HEK293 (cell line): ENCODE data around the gene PDC.

ENCODE experiments used
- CTCF ChIA-PET: fragments of 350-600 bp; formaldehyde crosslinking; extraction: SDS; loops from one replicate; lab custom pipeline; 2021; ENCODE audit warnings: antibody characterized with exemption; lab: Yijun Ruan, JAX
- POLR2A ChIA-PET: fragments of 300-600 bp; formaldehyde crosslinking; extraction: SDS; loops from one replicate; lab custom pipeline; 2020; ENCODE audit warnings: antibody characterized with exemption, inconsistent platforms; lab: Yijun Ruan, JAX
- H3K27ac ChIP-seq: fragments of 200-500 bp; sonication (Bioruptor generic); 2 replicates; pipeline ENCODE4 v1.5.1; 2014; ENCODE audit warnings: low read depth, low read length, control low read depth, inconsistent platforms; ENCODE audit errors: extremely low read depth
- H3K36me3 ChIP-seq, 2 experiments: fragments of 200-500 bp in 1 of 2; sonication (Bioruptor generic) in 1 of 2; 1 replicate in 1 of 2; 2 replicates in 1 of 2; pipeline ENCODE4 v1.5.1; 2014 to 2017; ENCODE audit warnings: inconsistent platforms in 2 of 2, low read length in 2 of 2; ENCODE audit not compliant: control insufficient read depth in 2 of 2, insufficient read depth in 1 of 2
- H3K4me1 ChIP-seq: fragments of 200-500 bp; sonication (Bioruptor generic); 2 replicates; pipeline ENCODE4 v1.5.1; 2014; ENCODE audit warnings: mild to moderate bottlenecking, low read length, inconsistent platforms; ENCODE audit not compliant: control insufficient read depth, insufficient read depth
- H3K4me3 ChIP-seq: 2 replicates; pipeline ENCODE4 v1.5.1; 2011; ENCODE audit warnings: low read depth, mild to moderate bottlenecking, control low read depth, low read length, moderate library complexity
- H3K9me3 ChIP-seq: fragments of 200-500 bp; sonication (Bioruptor generic); 2 replicates; pipeline ENCODE4 v1.5.1; 2014; ENCODE audit warnings: low read depth, low read length, inconsistent platforms; ENCODE audit not compliant: control insufficient read depth, insufficient read depth
- HOXA7 ChIP-seq: sonication (generic); formaldehyde crosslinking; IDR thresholded peaks from 2 replicates; pipeline ENCODE4 v1.8.1; 2022; ENCODE audit warnings: missing genetic modification reagents, borderline replicate concordance
- KLF9 ChIP-seq: fragments of 450-650 bp; formaldehyde crosslinking; IDR thresholded peaks from 2 replicates; pipeline ENCODE4 v1.5.1; 2016; ENCODE audit warnings: missing biosample characterization, missing genetic modification characterization, low read depth
- RBAK ChIP-seq: fragments of 450-650 bp; formaldehyde crosslinking; IDR thresholded peaks from 2 replicates; pipeline ENCODE4 v1.5.1; 2016; ENCODE audit warnings: missing biosample characterization, missing genetic modification characterization
- SALL2 ChIP-seq: fragments of 450-650 bp; formaldehyde crosslinking; IDR thresholded peaks from 2 replicates; pipeline ENCODE4 v1.5.0; 2017; ENCODE audit warnings: missing biosample characterization, mild to moderate bottlenecking, missing genetic modification characterization, borderline replicate concordance
- ZFP3 ChIP-seq: fragments of 450-650 bp; formaldehyde crosslinking; IDR thresholded peaks from 2 replicates; pipeline ENCODE4 v1.5.1; 2016; ENCODE audit warnings: low read depth, missing biosample characterization, missing genetic modification characterization
- ZNF214 ChIP-seq: fragments of 450-650 bp; formaldehyde crosslinking; IDR thresholded peaks from 2 replicates; pipeline ENCODE4 v1.5.1; 2017; ENCODE audit warnings: missing biosample characterization, mild to moderate bottlenecking, missing genetic modification characterization, borderline replicate concordance
- ZNF292 ChIP-seq: fragments of 450-650 bp; formaldehyde crosslinking; IDR thresholded peaks from 2 replicates; pipeline ENCODE4 v1.5.1; 2016; ENCODE audit warnings: low read depth, missing biosample characterization, missing genetic modification characterization, borderline replicate concordance
- ZNF350 ChIP-seq: fragments of 450-650 bp; formaldehyde crosslinking; IDR thresholded peaks from 2 replicates; pipeline ENCODE4 v1.5.0; 2017; ENCODE audit warnings: missing biosample characterization, mild to moderate bottlenecking, missing genetic modification characterization
- ZNF501 ChIP-seq: fragments of 450-650 bp; formaldehyde crosslinking; IDR thresholded peaks from 2 replicates; pipeline ENCODE4 v1.5.1; 2016; ENCODE audit warnings: missing biosample characterization, missing genetic modification characterization
- ZNF521 ChIP-seq: fragments of 450-650 bp; formaldehyde crosslinking; IDR thresholded peaks from 2 replicates; pipeline ENCODE4 v1.5.1; 2017; ENCODE audit warnings: missing biosample characterization, mild to moderate bottlenecking, missing genetic modification characterization
- ZNF548 ChIP-seq: fragments of 450-650 bp; formaldehyde crosslinking; IDR thresholded peaks from 2 replicates; pipeline ENCODE4 v1.5.1; 2016; ENCODE audit warnings: missing biosample characterization, missing genetic modification characterization
- TF ChIP-seq, protein P1 (sequence below): fragments of 450-650 bp; formaldehyde crosslinking; IDR thresholded peaks from 2 replicates; pipeline ENCODE4; 2016; ENCODE audit warnings: missing biosample characterization, missing genetic modification characterization
- TF ChIP-seq, protein P2 (sequence below): fragments of 450-650 bp; formaldehyde crosslinking; conservative IDR thresholded peaks from 2 replicates; pipeline ENCODE4 v1.5.1; 2016; ENCODE audit warnings: low read depth, missing biosample characterization, missing genetic modification characterization
- TF ChIP-seq, protein P3 (sequence below): fragments of 450-650 bp; formaldehyde crosslinking; IDR thresholded peaks from 2 replicates; pipeline ENCODE4 v1.5.1; 2016; ENCODE audit warnings: missing biosample characterization, missing genetic modification characterization
- TF ChIP-seq, protein P4 (sequence below): fragments of 450-650 bp; formaldehyde crosslinking; IDR thresholded peaks from 2 replicates; pipeline ENCODE4 v1.5.1; 2016; ENCODE audit warnings: missing biosample characterization, missing genetic modification characterization

The PDC gene

DNA sequence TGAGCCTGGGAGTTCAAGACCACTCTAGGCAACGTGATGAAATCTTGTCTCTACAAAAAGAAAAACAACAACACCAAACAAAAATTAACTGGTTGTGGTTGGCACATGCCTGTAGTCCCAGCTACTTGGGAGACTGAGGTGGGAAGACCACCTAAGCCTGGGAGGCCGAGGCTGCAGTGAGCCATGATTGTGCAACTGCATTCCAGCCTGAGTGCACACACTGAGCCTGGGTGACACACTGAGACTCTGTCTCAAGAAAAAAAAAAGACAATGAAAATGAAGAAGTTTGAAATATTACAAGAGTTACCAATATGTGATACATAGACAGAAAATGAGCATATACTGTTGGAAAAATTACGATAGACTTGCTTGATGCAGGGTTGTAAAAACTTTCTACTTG lies 31.9 kb downstream of the PDC start:
- Histone ChIP-seq H3K27ac (no peak overlapping the region), H3K4me1 (no peaks in the 10 kb centered on the region), H3K4me3 (no peak overlapping the region), H3K36me3 (no peaks in the 10 kb centered on the region), H3K9me3 (no peaks in the 10 kb centered on the region)
- POLR2A ChIA-PET = no interaction called here
- CTCF ChIA-PET = no interaction called here
- TF ChIP-seq HOXA7 (CRISPR knock-in tag) (no peak), ZNF292 (tag by site-specific recombination) (no peak), ZNF214 (no peak)

DNA sequence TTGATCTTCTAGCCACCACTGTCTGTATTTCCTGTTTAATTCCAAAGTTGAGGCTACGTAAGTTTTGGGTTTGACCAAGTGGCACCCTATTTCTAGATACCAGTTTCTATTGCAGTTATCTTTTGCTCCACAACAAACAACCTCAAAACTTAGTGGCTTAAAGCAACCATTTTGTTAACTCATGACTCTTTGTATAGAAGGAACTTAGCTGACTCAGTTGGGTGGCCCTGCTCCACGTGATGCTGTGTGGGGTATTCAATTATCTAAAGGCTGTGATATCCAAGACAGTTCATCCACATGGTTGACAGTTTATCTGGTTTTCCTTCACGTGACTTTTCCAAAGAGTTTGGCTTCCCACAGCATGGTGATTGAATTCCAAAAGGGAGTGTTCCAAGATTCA lies 34.8 kb downstream of the PDC start:
- no peaks in the 10 kb centered on the region for H3K9me3 ChIP-seq
- POLR2A ChIA-PET = no interaction called here
- no peaks in the 10 kb centered on the region for H3K4me1 ChIP-seq
- TF ChIP-seq, protein P1, sequence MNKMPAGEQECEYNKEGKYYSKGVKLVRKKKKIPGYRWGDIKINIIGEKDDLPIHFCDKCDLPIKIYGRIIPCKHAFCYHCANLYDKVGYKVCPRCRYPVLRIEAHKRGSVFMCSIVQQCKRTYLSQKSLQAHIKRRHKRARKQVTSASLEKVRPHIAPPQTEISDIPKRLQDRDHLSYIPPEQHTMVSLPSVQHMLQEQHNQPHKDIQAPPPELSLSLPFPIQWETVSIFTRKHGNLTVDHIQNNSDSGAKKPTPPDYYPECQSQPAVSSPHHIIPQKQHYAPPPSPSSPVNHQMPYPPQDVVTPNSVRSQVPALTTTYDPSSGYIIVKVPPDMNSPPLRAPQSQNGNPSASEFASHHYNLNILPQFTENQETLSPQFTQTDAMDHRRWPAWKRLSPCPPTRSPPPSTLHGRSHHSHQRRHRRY (tag by site-specific recombination) = no peak
- TF ChIP-seq ZNF521 (no peak), ZNF501 (tag by site-specific recombination) (no peak), ZNF548 (no peak), SALL2 (tag by site-specific recombination) (no peak), ZNF350 (tag by site-specific recombination) (no peak), RBAK (no peak), ZFP3 (no peak), KLF9 (tag by site-specific recombination) (no peak)
- TF ChIP-seq, protein P2, sequence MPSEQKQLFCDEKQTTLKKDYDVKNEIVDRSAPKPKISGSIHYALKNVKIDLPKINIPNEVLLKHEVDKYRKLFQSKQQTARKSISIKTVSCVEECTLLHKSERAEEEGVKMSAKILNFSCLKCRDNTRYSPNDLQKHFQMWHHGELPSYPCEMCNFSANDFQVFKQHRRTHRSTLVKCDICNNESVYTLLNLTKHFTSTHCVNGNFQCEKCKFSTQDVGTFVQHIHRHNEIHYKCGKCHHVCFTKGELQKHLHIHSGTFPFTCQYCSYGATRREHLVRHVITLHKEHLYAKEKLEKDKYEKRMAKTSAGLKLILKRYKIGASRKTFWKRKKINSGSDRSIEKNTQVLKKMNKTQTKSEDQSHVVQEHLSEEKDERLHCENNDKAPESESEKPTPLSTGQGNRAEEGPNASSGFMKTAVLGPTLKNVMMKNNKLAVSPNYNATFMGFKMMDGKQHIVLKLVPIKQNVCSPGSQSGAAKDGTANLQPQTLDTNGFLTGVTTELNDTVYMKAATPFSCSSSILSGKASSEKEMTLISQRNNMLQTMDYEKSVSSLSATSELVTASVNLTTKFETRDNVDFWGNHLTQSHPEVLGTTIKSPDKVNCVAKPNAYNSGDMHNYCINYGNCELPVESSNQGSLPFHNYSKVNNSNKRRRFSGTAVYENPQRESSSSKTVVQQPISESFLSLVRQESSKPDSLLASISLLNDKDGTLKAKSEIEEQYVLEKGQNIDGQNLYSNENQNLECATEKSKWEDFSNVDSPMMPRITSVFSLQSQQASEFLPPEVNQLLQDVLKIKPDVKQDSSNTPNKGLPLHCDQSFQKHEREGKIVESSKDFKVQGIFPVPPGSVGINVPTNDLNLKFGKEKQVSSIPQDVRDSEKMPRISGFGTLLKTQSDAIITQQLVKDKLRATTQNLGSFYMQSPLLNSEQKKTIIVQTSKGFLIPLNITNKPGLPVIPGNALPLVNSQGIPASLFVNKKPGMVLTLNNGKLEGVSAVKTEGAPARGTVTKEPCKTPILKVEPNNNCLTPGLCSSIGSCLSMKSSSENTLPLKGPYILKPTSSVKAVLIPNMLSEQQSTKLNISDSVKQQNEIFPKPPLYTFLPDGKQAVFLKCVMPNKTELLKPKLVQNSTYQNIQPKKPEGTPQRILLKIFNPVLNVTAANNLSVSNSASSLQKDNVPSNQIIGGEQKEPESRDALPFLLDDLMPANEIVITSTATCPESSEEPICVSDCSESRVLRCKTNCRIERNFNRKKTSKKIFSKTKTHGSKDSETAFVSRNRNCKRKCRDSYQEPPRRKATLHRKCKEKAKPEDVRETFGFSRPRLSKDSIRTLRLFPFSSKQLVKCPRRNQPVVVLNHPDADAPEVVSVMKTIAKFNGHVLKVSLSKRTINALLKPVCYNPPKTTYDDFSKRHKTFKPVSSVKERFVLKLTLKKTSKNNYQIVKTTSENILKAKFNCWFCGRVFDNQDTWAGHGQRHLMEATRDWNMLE (tag by site-specific recombination) = no peak
- TF ChIP-seq, protein P3, sequence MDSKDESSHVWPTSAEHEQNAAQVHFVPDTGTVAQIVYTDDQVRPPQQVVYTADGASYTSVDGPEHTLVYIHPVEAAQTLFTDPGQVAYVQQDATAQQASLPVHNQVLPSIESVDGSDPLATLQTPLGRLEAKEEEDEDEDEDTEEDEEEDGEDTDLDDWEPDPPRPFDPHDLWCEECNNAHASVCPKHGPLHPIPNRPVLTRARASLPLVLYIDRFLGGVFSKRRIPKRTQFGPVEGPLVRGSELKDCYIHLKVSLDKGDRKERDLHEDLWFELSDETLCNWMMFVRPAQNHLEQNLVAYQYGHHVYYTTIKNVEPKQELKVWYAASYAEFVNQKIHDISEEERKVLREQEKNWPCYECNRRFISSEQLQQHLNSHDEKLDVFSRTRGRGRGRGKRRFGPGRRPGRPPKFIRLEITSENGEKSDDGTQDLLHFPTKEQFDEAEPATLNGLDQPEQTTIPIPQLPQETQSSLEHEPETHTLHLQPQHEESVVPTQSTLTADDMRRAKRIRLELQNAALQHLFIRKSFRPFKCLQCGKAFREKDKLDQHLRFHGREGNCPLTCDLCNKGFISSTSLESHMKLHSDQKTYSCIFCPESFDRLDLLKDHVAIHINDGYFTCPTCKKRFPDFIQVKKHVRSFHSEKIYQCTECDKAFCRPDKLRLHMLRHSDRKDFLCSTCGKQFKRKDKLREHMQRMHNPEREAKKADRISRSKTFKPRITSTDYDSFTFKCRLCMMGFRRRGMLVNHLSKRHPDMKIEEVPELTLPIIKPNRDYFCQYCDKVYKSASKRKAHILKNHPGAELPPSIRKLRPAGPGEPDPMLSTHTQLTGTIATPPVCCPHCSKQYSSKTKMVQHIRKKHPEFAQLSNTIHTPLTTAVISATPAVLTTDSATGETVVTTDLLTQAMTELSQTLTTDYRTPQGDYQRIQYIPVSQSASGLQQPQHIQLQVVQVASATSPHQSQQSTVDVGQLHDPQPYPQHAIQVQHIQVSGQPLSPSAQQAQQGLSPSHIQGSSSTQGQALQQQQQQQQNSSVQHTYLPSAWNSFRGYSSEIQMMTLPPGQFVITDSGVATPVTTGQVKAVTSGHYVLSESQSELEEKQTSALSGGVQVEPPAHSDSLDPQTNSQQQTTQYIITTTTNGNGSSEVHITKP (tag by site-specific recombination) = no peak
- TF ChIP-seq, protein P4, sequence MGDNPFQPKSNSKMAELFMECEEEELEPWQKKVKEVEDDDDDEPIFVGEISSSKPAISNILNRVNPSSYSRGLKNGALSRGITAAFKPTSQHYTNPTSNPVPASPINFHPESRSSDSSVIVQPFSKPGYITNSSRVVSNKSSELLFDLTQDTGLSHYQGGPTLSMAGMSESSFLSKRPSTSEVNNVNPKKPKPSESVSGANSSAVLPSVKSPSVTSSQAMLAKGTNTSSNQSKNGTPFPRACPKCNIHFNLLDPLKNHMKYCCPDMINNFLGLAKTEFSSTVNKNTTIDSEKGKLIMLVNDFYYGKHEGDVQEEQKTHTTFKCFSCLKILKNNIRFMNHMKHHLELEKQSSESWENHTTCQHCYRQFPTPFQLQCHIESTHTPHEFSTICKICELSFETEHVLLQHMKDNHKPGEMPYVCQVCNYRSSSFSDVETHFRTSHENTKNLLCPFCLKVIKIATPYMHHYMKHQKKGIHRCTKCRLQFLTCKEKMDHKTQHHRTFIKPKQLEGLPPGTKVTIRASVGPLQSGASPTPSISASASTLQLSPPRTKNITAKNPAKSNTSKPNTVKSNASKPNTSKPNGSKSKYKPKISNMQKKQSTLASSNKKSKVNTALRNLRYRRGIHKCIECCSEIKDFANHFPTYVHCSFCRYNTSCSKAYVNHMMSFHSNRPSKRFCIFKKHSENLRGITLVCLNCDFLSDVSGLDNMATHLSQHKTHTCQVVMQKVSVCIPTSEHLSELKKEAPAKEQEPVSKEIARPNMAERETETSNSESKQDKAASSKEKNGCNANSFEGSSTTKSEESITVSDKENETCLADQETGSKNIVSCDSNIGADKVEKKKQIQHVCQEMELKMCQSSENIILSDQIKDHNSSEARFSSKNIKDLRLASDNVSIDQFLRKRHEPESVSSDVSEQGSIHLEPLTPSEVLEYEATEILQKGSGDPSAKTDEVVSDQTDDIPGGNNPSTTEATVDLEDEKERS = no peak
- TF ChIP-seq, all 188 proteins: peak for 0
- Histone ChIP-seq H3K27ac (no peak overlapping the region), H3K36me3 (no peaks in the 10 kb centered on the region), H3K4me3 (no peak overlapping the region)
- CTCF ChIA-PET = no interaction called here
